HepG2 (cell line): ENCODE results near the gene TUBA4A. TPM values are rescaled to one million over a fixed set of nuclear protein-coding genes. Genes with fewer than 3 reads are reported as not detected.

Experiments
- ATAC-seq: fragments of 200-7000 bp; cut with Tn5 transposase; 3 replicates; pipeline ENCODE4 v1.9.1; 2020; ENCODE audit warnings: mild to moderate bottlenecking, moderate library complexity
- BruUV-seq: library from RNA; stranded (reverse); fragments of 400-500 nt; replicated peaks from 2 replicates; lab custom pipeline; 2021; lab: Mats Ljungman, UMichigan
- CTCF ChIA-PET: fragments of 300-600 bp; formaldehyde crosslinking; extraction: SDS; loops from one replicate; lab custom pipeline; 2021; ENCODE audit warnings: low total read pairs, inconsistent platforms, low intra/inter-chr PET ratio; lab: Yijun Ruan, JAX
- POLR2A ChIA-PET: fragments of 350-600 bp; sonication (Branson Sonifier 250); formaldehyde crosslinking; loops from one replicate; lab custom pipeline; 2020; ENCODE audit warnings: antibody characterized with exemption, inconsistent platforms; lab: Yijun Ruan, JAX
- DNase-seq: peaks from one replicate; pipeline ENCODE4 v3.0.0-alpha.2; 2015; ENCODE audit warnings: low spot score
- FAIRE-seq: peaks from 3 replicates; lab custom pipeline; 2011; peaks lifted over from hg19 to GRCh38; lab: Jason Lieb, UNC
- H2AFZ ChIP-seq: one replicate; pipeline ENCODE4 v1.6.1; 2011; ENCODE audit warnings: low read length, inconsistent platforms
- H3K27ac ChIP-seq: fragments of 300-600 bp; 3 replicates; pipeline ENCODE4 v1.8.0; 2011; ENCODE audit warnings: mixed run types, mild to moderate bottlenecking, mixed read lengths, low read length, inconsistent platforms; ENCODE audit not compliant: insufficient read depth; ENCODE audit errors: extremely low read length
- H3K27me3 ChIP-seq, 2 experiments: fragments of 200-600 bp in 1 of 2; 2 replicates in 1 of 2; 3 replicates in 1 of 2; pipeline versions ENCODE4 v1.6.0 to v1.8.0; 2011; ENCODE audit warnings: low read length in 2 of 2, mild to moderate bottlenecking in 2 of 2, moderate library complexity in 2 of 2, inconsistent platforms in 1 of 2; ENCODE audit not compliant: insufficient read depth in 2 of 2, control insufficient read depth in 1 of 2
- H3K36me3 ChIP-seq, 2 experiments: fragments of 200-600 bp in 1 of 2; replicated peaks in 1 of 2; 2 replicates in 1 of 2; 3 replicates in 1 of 2; pipeline versions ENCODE4 v1.5.1 to v1.8.0; 2011; ENCODE audit warnings: low read length in 2 of 2, inconsistent platforms in 1 of 2; ENCODE audit not compliant: insufficient read depth in 2 of 2, control insufficient read depth in 1 of 2
- H3K4me1 ChIP-seq: 2 replicates; pipeline ENCODE4 v1.5.1; 2012; ENCODE audit warnings: low read length, inconsistent platforms; ENCODE audit not compliant: insufficient read depth
- H3K4me2 ChIP-seq: 2 replicates; pipeline ENCODE4 v1.6.0; 2011; ENCODE audit warnings: low read depth, low read length, inconsistent platforms
- H3K4me3 ChIP-seq, 3 experiments: fragments of 200-600 bp in 1 of 3; sonication (generic), shearing (Covaris generic) in 1 of 3; replicated peaks in 1 of 3; 2 replicates each; pipeline ENCODE4 v1.5.1; 2011 to 2016; ENCODE audit warnings: low read length in 3 of 3, inconsistent platforms in 2 of 3, low read depth in 2 of 3, mild to moderate bottlenecking in 2 of 3, control low read depth in 1 of 3, mixed read lengths in 1 of 3; ENCODE audit not compliant: insufficient read depth in 1 of 3
- H3K79me2 ChIP-seq: one replicate; pipeline ENCODE4 v1.6.1; 2011; ENCODE audit warnings: low read length, inconsistent platforms; ENCODE audit not compliant: insufficient read depth
- H3K9ac ChIP-seq: 2 replicates; pipeline ENCODE4 v1.6.0; 2011; ENCODE audit warnings: mild to moderate bottlenecking, low read depth, low read length, inconsistent platforms; ENCODE audit not compliant: insufficient read depth
- H3K9me3 ChIP-seq: 2 replicates; pipeline ENCODE4 v1.5.1; 2012; ENCODE audit warnings: mild to moderate bottlenecking, low read length
- H4K20me1 ChIP-seq: 2 replicates; pipeline ENCODE4 v1.6.0; 2011; ENCODE audit warnings: inconsistent platforms, mild to moderate bottlenecking, low read length, moderate library complexity; ENCODE audit not compliant: insufficient read depth
- HIVEP1 ChIP-seq: sonication (generic); formaldehyde crosslinking; IDR thresholded peaks from 2 replicates; pipeline ENCODE4 v1.4.0; 2020; ENCODE audit warnings: mild to moderate bottlenecking, missing genetic modification reagents
- HMG20B ChIP-seq: conservative IDR thresholded peaks from 2 replicates; pipeline ENCODE4 v1.6.1; 2016; ENCODE audit warnings: missing genetic modification reagents, missing compliant biosample characterization
- NFATC3 ChIP-seq: sonication (generic); formaldehyde crosslinking; IDR thresholded peaks from 2 replicates; pipeline ENCODE4 v1.5.1; 2020; ENCODE audit warnings: mild to moderate bottlenecking, missing genetic modification reagents
- U2AF1 ChIP-seq: fragments of 200-400 bp; formaldehyde crosslinking; optimal IDR thresholded peaks from 2 replicates; pipeline ENCODE3; 2017; ENCODE audit warnings: mild to moderate bottlenecking, low read depth, low read length
- ZNF205 ChIP-seq: IDR thresholded peaks from 2 replicates; pipeline ENCODE4 v1.6.1; 2018; ENCODE audit warnings: missing biosample characterization, missing genetic modification reagents
- ZNF251 ChIP-seq: sonication (generic); formaldehyde crosslinking; IDR thresholded peaks from 2 replicates; pipeline ENCODE4 v1.9.0; 2021; ENCODE audit warnings: mild to moderate bottlenecking, missing genetic modification reagents
- ZNF550 ChIP-seq: sonication (generic); formaldehyde crosslinking; IDR thresholded peaks from 2 replicates; pipeline ENCODE4 v1.4.0; 2020; ENCODE audit warnings: mild to moderate bottlenecking, missing genetic modification reagents, borderline replicate concordance
- WGBS: methylation state at CpG from one replicate; pipeline ENCODE4 v1.1.6; 2017; ENCODE audit warnings: low lambda C conversion rate; 5-methylcytosine and 5-hydroxymethylcytosine counted together
- in situ Hi-C: cut with HindIII; loops from 2 replicates; pipeline ENCODE4 v1.10.0; 2017; ENCODE audit warnings: low pct_unique_long_range_greater_than_20kb; ENCODE audit not compliant: extremely low pct_ligation_motif_present
- intact Hi-C: fragments of 100-400 bp; cut with micrococcal nuclease; formaldehyde crosslinking; loops from one replicate; pipeline ENCODE4 v1.10.0; 2022; ENCODE audit not compliant: unreplicated experiment
- polyA plus RNA-seq, 8 experiments: library from polyadenylated mRNA; depleted of rRNA in 3 of 8; stranded (reverse) in 7 of 8; unstranded in 1 of 8; fragments of >200 nt; fragmentation: Illumina TruSeq in 4 of 8; extraction: Trizol in 4 of 8; gene quantifications; 2 replicates each; pipeline versions ENCODE4 v1.2.1 to v1.2.3, GENCODE V29; 2011 to 2016; ENCODE audit warnings: low read depth in 4 of 8, missing spikeins in 1 of 8, mixed read lengths in 1 of 8; ENCODE audit not compliant: insufficient read depth in 1 of 8
- total RNA-seq, 5 experiments: library from RNA; depleted of rRNA; stranded (reverse); fragments of >200 nt; fragmentation: Illumina TruSeq; extraction: Trizol; gene quantifications; 2 replicates each; pipeline ENCODE4 v1.2.3, GENCODE V29; 2016; ENCODE audit warnings: low read depth in 1 of 5
- TF ChIP-seq, protein P1 (sequence below): sonication (generic); formaldehyde crosslinking; IDR thresholded peaks from 2 replicates; pipeline ENCODE4 v1.5.1; 2020; ENCODE audit warnings: mild to moderate bottlenecking, missing genetic modification reagents, moderate library complexity
- TF ChIP-seq, protein P2 (sequence below): sonication (generic); formaldehyde crosslinking; IDR thresholded peaks from 2 replicates; pipeline ENCODE4 v1.5.1; 2020; ENCODE audit warnings: missing genetic modification reagents, mild to moderate bottlenecking, borderline replicate concordance
- TF ChIP-seq, protein P3 (sequence below), 2 experiments: fragments of 450-650 bp in 1 of 2; sonication (generic) in 1 of 2; formaldehyde crosslinking; IDR thresholded peaks; 2 replicates each; pipeline versions ENCODE4 v1.5.0 to v1.8.0; 2020 to 2022; ENCODE audit warnings: mild to moderate bottlenecking in 1 of 2, missing genetic modification reagents in 1 of 2

Gene TUBA4A
- total and polyA plus RNA-seq, 2 of the 13 experiments (the other 11 are each of a cell fraction or from before 2014, with no cell fraction given): 1.3 to 12.7 TPM

DNA sequence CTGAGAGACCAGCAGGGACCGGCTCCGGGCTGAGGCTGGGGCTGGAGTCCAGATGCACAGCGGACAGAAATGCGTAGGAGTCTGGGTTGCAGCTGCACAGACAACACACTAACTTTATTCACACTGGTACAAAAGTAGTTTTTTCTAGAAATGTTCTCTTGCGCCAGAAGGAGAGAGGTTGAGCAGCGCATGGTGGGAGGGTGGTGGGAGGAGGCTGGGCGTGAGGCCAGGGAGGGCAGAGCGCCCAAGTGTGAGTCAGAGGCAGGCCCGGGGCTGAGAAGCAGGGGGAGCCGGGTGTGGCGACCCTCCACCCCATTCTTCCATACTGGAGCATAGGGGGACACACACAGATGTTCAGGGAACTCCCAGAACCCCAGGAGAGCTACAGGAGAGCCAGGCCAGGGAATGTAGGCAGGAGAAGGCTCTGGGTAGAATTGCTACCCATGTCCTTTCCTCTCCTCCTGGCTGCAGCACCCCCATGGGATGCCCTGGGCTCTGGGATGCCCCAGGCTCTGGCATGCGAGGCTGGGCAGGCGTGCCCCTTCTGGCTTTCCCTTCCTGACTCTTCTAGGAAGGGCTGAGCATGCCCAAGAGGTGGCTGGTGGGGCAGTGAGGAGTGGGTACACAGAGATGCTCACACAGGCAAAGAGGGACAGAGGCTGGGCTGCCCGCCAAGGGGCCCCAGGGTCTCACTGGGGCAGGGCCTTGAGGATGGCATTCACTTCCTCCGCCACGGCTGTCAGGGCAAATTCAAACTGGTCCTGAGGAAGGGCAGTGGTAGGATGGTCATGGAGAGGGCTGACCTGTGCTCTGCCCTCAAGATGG lies 36.0 kb upstream of the TUBA4A start (continued):
- TF ChIP-seq, protein P1, sequence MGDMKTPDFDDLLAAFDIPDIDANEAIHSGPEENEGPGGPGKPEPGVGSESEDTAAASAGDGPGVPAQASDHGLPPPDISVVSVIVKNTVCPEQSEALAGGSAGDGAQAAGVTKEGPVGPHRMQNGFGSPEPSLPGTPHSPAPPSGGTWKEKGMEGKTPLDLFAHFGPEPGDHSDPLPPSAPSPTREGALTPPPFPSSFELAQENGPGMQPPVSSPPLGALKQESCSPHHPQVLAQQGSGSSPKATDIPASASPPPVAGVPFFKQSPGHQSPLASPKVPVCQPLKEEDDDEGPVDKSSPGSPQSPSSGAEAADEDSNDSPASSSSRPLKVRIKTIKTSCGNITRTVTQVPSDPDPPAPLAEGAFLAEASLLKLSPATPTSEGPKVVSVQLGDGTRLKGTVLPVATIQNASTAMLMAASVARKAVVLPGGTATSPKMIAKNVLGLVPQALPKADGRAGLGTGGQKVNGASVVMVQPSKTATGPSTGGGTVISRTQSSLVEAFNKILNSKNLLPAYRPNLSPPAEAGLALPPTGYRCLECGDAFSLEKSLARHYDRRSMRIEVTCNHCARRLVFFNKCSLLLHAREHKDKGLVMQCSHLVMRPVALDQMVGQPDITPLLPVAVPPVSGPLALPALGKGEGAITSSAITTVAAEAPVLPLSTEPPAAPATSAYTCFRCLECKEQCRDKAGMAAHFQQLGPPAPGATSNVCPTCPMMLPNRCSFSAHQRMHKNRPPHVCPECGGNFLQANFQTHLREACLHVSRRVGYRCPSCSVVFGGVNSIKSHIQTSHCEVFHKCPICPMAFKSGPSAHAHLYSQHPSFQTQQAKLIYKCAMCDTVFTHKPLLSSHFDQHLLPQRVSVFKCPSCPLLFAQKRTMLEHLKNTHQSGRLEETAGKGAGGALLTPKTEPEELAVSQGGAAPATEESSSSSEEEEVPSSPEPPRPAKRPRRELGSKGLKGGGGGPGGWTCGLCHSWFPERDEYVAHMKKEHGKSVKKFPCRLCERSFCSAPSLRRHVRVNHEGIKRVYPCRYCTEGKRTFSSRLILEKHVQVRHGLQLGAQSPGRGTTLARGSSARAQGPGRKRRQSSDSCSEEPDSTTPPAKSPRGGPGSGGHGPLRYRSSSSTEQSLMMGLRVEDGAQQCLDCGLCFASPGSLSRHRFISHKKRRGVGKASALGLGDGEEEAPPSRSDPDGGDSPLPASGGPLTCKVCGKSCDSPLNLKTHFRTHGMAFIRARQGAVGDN (CRISPR knock-in tag): peak; percentile 40

DNA sequence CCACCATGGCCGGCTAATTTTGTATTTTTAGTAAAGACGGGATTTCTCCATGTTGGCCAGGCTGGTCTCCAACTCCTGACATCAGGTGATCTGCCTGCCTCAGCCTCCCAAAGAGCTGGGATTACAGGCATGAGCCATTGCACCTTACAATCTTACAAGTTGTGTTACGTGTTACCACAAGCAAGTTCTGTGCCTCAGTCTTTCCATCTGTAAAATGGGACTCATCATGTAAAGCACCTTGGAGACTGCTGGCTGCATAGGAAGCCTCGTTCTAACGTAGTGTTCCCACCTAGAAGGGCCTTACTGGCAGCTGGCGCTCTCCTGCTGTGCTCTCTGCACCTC lies 35.4 kb upstream of the TUBA4A start:
- H3K4me3 ChIP-seq: no peak overlapping the region
- no peak overlapping the region for H3K27ac ChIP-seq
- no peaks in the 10 kb centered on the region for H3K79me2 ChIP-seq
- POLR2A ChIA-PET: interaction anchor here (1.0 to 3.0 kb wide), 4 partner anchors 10 to 40 kb away, joined by 3 to 14 read pairs (median 4); partner anchors contain the start of gene DNAJB2
- H4K20me1 ChIP-seq: no peaks in the 10 kb centered on the region
- no TSS peak for BruUV-seq
- H2AFZ ChIP-seq: no peak overlapping the region
- peaks cover 21% of the 10 kb centered on the region for H3K4me1 ChIP-seq
- H3K9ac ChIP-seq: no peak overlapping the region
- FAIRE-seq (no peak), DNase-seq (no peak), ATAC-seq (no peak)
- CTCF ChIA-PET: no interaction called here
- intact Hi-C loops: no loop called here
- H3K36me3 ChIP-seq: peaks cover 0 to 2% of the 10 kb centered on the region in 2 experiments; a peak in 2 of 5 replicates
- WGBS: 38% methylated on average over 6 of the region's 6 CpGs
- in situ Hi-C loops: no loop called here
- peak overlapping the region; percentile 28; the same call in 1 of the 2 replicates for H3K4me2 ChIP-seq
- peaks cover 0 to 40% of the 10 kb centered on the region in 2 experiments; a peak in 4 of 5 replicates for H3K27me3 ChIP-seq
- no peaks in the 10 kb centered on the region for H3K9me3 ChIP-seq
- TF ChIP-seq NFATC3 (CRISPR knock-in tag): 0 out of 2 replicates have a peak, but pooled peaks have one; percentile 32
- TF ChIP-seq HIVEP1 (CRISPR knock-in tag): no peak
- no peak for TF ChIP-seq ZNF550 (CRISPR knock-in tag)
- no peak for TF ChIP-seq U2AF1
- TF ChIP-seq ZNF251 (CRISPR knock-in tag): no peak
- TF ChIP-seq ZNF205 (CRISPR knock-in tag): peak; percentile 85
- TF ChIP-seq, protein P2, sequence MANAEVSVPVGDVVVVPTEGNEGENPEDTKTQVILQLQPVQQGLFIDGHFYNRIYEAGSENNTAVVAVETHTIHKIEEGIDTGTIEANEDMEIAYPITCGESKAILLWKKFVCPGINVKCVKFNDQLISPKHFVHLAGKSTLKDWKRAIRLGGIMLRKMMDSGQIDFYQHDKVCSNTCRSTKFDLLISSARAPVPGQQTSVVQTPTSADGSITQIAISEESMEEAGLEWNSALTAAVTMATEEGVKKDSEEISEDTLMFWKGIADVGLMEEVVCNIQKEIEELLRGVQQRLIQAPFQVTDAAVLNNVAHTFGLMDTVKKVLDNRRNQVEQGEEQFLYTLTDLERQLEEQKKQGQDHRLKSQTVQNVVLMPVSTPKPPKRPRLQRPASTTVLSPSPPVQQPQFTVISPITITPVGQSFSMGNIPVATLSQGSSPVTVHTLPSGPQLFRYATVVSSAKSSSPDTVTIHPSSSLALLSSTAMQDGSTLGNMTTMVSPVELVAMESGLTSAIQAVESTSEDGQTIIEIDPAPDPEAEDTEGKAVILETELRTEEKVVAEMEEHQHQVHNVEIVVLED (CRISPR knock-in tag): no peak
- TF ChIP-seq, protein P3, sequence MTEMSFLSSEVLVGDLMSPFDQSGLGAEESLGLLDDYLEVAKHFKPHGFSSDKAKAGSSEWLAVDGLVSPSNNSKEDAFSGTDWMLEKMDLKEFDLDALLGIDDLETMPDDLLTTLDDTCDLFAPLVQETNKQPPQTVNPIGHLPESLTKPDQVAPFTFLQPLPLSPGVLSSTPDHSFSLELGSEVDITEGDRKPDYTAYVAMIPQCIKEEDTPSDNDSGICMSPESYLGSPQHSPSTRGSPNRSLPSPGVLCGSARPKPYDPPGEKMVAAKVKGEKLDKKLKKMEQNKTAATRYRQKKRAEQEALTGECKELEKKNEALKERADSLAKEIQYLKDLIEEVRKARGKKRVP (CRISPR knock-in tag; IDR thresholded peaks at IDR 0.05): no peak
- TF ChIP-seq HMG20B (CRISPR knock-in tag): no peak
